Lower leg skin (tissue), 4 donors: ENCODE measurements around the gene MCCC2. TPM values are rescaled to one million over a fixed set of nuclear protein-coding genes. Genes with fewer than 3 reads are reported as not detected.

ENCODE experiments used
- DNase-seq, 2 donors: peaks; one replicate each; pipeline ENCODE4 v3.0.0-alpha.2; 2019; ENCODE audit warnings: low spot score in 2 of 2
- H3K4me3 ChIP-seq: fragments of 200-600 bp; sonication (generic); 2 replicates; pipeline ENCODE4 v1.5.1; 2017; ENCODE audit warnings: mild to moderate bottlenecking, low read depth; ENCODE audit not compliant: poor library complexity, severe bottlenecking
- CTCF ChIP-seq, 3 donors: fragments of 450-650 bp; IDR thresholded peaks; one replicate each; pipeline ENCODE4 v1.5.1; 2016; ENCODE audit warnings: antibody characterized with exemption in 3 of 3, mild to moderate bottlenecking in 3 of 3, moderate library complexity in 2 of 3
- POLR2A ChIP-seq, 2 donors: fragments of 450-650 bp; IDR thresholded peaks; one replicate each; pipeline ENCODE4 v1.6.1; 2016 to 2017; ENCODE audit warnings: antibody characterized with exemption in 2 of 2, mild to moderate bottlenecking in 1 of 2, moderate library complexity in 1 of 2
- WGBS, 2 donors: methylation state at CpG; one replicate each; pipeline ENCODE4 v1.1.5; 2018; 5-methylcytosine and 5-hydroxymethylcytosine counted together
- intact Hi-C: fragments of 100-400 bp; cut with DNase I; formaldehyde crosslinking; loops from one replicate; pipeline ENCODE4 v1.15.0; 2023; ENCODE audit warnings: low total_unique reads
- total RNA-seq, 4 donors: library from RNA; depleted of rRNA; stranded (reverse); fragments of >200 nt; gene quantifications; one replicate each; pipeline ENCODE4 v1.1.0, GENCODE V29; 2016

MCCC2 gene
- total RNA-seq, 4 donors from 2014 or later: 26.8 to 40.1 (median 32.3) TPM

DNA sequence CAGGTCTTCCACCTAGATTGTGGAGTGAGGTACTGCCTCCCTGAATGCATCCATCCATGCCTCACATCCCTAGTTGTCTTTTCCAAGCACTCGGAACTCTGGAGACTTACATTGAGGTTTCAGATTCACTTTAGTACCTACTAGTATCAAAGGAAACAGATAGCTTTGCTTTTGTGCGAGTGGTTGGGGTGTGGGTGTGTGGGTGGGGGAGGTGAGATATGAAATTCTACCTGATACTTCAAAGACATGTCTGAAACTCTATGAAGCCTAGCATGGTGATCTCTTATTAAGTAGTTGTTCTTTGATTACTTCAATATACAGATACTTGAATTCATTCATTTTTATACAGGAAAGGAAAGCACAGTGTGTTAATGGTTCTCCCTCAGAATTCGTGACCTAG, 64.4 kb downstream of the MCCC2 start:
- 85 to 90% methylated on average over 3 of the region's 3 CpGs for WGBS, 2 donors
- intact Hi-C loops: no loop called here
- no peak for DNase-seq
- no peak for TF ChIP-seq CTCF (IDR thresholded peaks at IDR 0.05)
- no peak for TF ChIP-seq POLR2A (IDR thresholded peaks at IDR 0.05)
- no peak overlapping the region for H3K4me3 ChIP-seq

DNA sequence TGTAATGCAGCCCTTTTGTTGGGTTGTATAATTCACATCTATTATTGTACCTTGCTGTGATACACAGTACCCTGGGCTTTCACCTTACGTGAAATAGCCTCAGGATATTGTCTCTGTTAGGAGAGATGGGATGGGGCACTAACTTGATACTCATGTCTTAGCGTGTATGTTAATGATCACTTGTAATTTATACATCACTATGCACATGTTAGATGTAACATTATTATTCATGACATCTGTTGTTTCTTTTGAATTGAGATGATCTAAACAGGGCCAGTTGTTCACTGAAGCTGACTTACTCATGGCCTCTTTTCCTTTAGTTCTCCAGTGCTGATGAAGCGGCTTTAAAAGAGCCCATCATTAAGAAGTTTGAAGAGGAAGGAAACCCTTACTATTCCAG, 65.2 kb downstream of the MCCC2 start:
- TF ChIP-seq CTCF (IDR thresholded peaks at IDR 0.05): no peak
- TF ChIP-seq POLR2A (IDR thresholded peaks at IDR 0.05): no peak
- DNase-seq: no peak
- WGBS, 2 donors: 45% methylated on average over 3 of the region's 3 CpGs
- no peak overlapping the region for H3K4me3 ChIP-seq
- intact Hi-C loops: no loop called here

- no peak for TF ChIP-seq CTCF (IDR thresholded peaks at IDR 0.05)
- TF ChIP-seq POLR2A (IDR thresholded peaks at IDR 0.05): no peak
- intact Hi-C loops: no loop called here
- H3K4me3 ChIP-seq: no peak overlapping the region
- DNase-seq: peak in 1 of 2 donors; percentile 31
- WGBS, 2 donors: 25 to 35% methylated on average over 9 of the region's 9 CpGs
Measured at GRCh38 chr5:71652803-71653543, 65.8 kb downstream of the MCCC2 start.

DNA sequence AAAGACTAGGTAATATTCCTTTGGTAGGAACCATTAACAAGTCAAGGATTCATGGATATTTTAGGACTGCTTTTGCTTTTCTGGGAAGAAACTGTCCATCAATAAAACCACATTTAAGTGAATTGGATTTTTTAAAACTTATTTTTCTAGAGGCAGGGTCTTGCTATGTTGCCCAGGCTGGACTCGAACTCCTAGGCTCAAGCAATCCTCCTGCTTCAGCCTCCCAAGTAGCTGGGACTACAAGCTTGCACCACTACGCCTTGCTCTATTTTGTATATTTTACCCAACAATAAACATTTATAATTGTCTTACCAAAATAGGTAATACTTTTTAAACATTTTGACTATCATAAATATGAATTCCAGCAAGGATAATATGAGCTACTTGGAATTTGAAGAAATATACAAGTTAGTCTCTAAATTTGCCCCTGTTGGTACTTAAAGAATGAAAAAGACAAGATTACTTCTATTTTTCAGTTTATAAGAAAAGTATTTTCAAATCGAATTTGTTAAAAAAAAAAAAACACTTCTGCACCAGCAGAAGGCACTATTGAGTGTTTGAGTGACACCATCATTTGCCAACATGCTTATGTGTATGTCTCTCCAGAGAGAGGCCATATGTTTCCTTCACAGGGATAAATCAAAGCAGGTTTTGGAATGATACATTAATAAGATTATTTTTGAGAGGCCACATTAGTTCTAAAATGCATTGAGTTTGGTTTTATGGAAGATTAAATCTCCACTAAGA, 71.9 kb downstream of the MCCC2 start:
- intact Hi-C loops: no loop called here

DNA sequence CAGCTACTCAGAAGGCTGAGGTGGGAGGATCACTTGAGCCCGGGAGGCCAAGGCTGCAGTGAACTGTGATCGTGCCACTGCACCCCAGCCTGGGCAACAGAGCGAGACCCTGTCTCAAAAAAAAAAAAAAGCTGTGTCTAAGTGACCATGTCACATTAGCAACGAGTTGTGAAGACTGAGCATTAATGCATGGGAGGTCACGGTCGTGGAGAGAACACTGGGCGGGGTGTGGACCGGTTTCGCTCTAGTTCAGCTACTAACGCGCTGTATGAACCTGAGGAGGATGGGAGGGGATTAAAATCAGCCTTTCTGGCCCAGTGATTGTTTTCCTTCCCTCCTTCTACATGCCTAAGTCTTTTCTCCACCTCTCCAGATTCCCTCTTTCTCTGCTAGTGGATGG, 75.2 kb downstream of the MCCC2 start:
- DNase-seq: no peak
- WGBS, 2 donors: 93 to 95% methylated on average over 11 of the region's 11 CpGs
- H3K4me3 ChIP-seq: no peak overlapping the region
- intact Hi-C loops: no loop called here
- no peak for TF ChIP-seq CTCF (IDR thresholded peaks at IDR 0.05)
- no peak for TF ChIP-seq POLR2A (IDR thresholded peaks at IDR 0.05)

More for the DNA sequence above, 71.9 kb downstream of the MCCC2 start:
- DNase-seq: no peak
- WGBS, 2 donors: 83% methylated on average over 3 of the region's 3 CpGs
- TF ChIP-seq POLR2A (IDR thresholded peaks at IDR 0.05): no peak
- TF ChIP-seq CTCF (IDR thresholded peaks at IDR 0.05): no peak
- no peak overlapping the region for H3K4me3 ChIP-seq
